Measurements from ENCODE around the gene PDE4D. TPM values are rescaled to one million over a fixed set of nuclear protein-coding genes. Genes with fewer than 3 reads are reported as not detected.

The PDE4D gene
- total RNA-seq, 1 experiment from 2014 or later: 3.3 TPM

GRCh38 chr5:59542851-59543820 is 350.4 kb downstream of the PDE4D start:
- Mint-ChIP-seq H3K36me3 (no peaks in the 10 kb centered on the region), H3K27me3 (ENCODE audit: low read depth) (no peaks in the 10 kb centered on the region), H3K4me1 (peaks cover 22% of the 10 kb centered on the region), H3K9me3 (no peaks in the 10 kb centered on the region), H3K4me3 (no peak overlapping the region), H3K27ac (0 out of 2 replicates have a peak overlapping the region, but pooled peaks have one; percentile 13)
- TF ChIP-seq ZSCAN18 (CRISPR knock-in tag; IDR thresholded peaks at IDR 0.05) (no peak), E2F1 (CRISPR knock-in tag; IDR thresholded peaks at IDR 0.05) (no peak), JAZF1 (CRISPR knock-in tag; IDR thresholded peaks at IDR 0.05) (no peak), ATF6 (CRISPR knock-in tag; IDR thresholded peaks at IDR 0.05) (no peak), ZBTB21 (CRISPR knock-in tag; IDR thresholded peaks at IDR 0.05; ENCODE audit: borderline replicate concordance) (no peak)
- CTCF ChIA-PET: no interaction called here
- ATAC-seq: 0 out of 2 replicates have a peak, but pooled peaks have one; percentile 20
- POLR2A ChIA-PET: no interaction called here
- DNase-seq (ENCODE audit: low spot score): no peak

- H3K9me3 Mint-ChIP-seq: no peaks in the 10 kb centered on the region
- no peak overlapping the region for H3K27ac Mint-ChIP-seq
- no peak for DNase-seq (ENCODE audit: low spot score)
- ChIA-PET CTCF (no interaction called here), POLR2A (no interaction called here)
- TF ChIP-seq ATF6 (CRISPR knock-in tag; IDR thresholded peaks at IDR 0.05): no peak
- TF ChIP-seq TCF7 (CRISPR knock-in tag; IDR thresholded peaks at IDR 0.05; ENCODE audit: low read depth): no peak
- TF ChIP-seq NR1H2 (CRISPR knock-in tag; IDR thresholded peaks at IDR 0.05): no peak
- TF ChIP-seq EMX1 (CRISPR knock-in tag; IDR thresholded peaks at IDR 0.05): no peak
- no peak for TF ChIP-seq ETV6 (CRISPR knock-in tag; IDR thresholded peaks at IDR 0.05)
- no peak for TF ChIP-seq ZNF138 (CRISPR knock-in tag; conservative IDR thresholded peaks at IDR 0.05)
- TF ChIP-seq ZNF219 (CRISPR knock-in tag; IDR thresholded peaks at IDR 0.05; ENCODE audit: borderline replicate concordance): no peak
- no peak for TF ChIP-seq E2F1 (CRISPR knock-in tag; IDR thresholded peaks at IDR 0.05)
- no peak for TF ChIP-seq ZBTB21 (CRISPR knock-in tag; IDR thresholded peaks at IDR 0.05; ENCODE audit: borderline replicate concordance)
- no peak for TF ChIP-seq RELA (CRISPR knock-in tag; IDR thresholded peaks at IDR 0.05; ENCODE audit: borderline replicate concordance)
- no peaks in the 10 kb centered on the region for H3K36me3 Mint-ChIP-seq
- no peak for ATAC-seq
- H3K4me1 Mint-ChIP-seq: peaks cover 22% of the 10 kb centered on the region
- H3K4me3 Mint-ChIP-seq: no peak overlapping the region
- no peaks in the 10 kb centered on the region for H3K27me3 Mint-ChIP-seq (ENCODE audit: low read depth)
Measured at GRCh38 chr5:59542306-59542705, 351.2 kb downstream of the PDE4D start.
